Spleen (tissue), 7 donors: ENCODE data around the gene TBXAS1.

Source experiments
- CTCF ChIP-seq, 11 experiments: fragments of 200-600 bp in 7 of 11; fragments of 450-650 bp in 4 of 11; sonication (generic) in 4 of 11; IDR thresholded peaks in 8 of 11; conservative IDR thresholded peaks in 3 of 11; 1 replicate in 7 of 11; 2 replicates in 4 of 11; pipeline versions ENCODE4 v1.4.0 to v1.8.0; 2016 to 2021; ENCODE audit warnings: antibody characterized with exemption in 11 of 11, inconsistent platforms in 4 of 11, mild to moderate bottlenecking in 1 of 11
- POLR2A ChIP-seq, 3 donors: fragments of 450-650 bp; IDR thresholded peaks; one replicate each; pipeline ENCODE4 v1.5.1; 2017; ENCODE audit warnings: antibody characterized with exemption in 3 of 3, mild to moderate bottlenecking in 1 of 3
- POLR2AphosphoS5 ChIP-seq, 3 donors: sonication (generic); formaldehyde crosslinking; IDR thresholded peaks; one replicate each; pipeline ENCODE4 v1.5.1; 2017; ENCODE audit warnings: antibody characterized with exemption in 3 of 3
- donor health status: DM: no; HTN: no; CAD: no; lungs with moderate emphysema.
- donor health status: DM: no; HTN: no; CAD: no.
- donor health status: DM: no; HTN: no; CAD: no.

- TF ChIP-seq CTCF (IDR thresholded peaks at IDR 0.05 in 8 of 11, conservative IDR thresholded peaks at IDR 0.05 in 3 of 11) (no peak), POLR2A (IDR thresholded peaks at IDR 0.05) (no peak), POLR2AphosphoS5 (IDR thresholded peaks at IDR 0.05) (no peak)
Observed at GRCh38 chr7:140018125-140019043, 189.3 kb downstream of the TBXAS1 start.
